Transverse colon (tissue), 4 donors: ENCODE data around the gene MED10. TPM values are rescaled to one million over a fixed set of nuclear protein-coding genes. Genes with fewer than 3 reads are reported as not detected.

Experiments used
- DNase-seq: peaks from one replicate; pipeline ENCODE4 v3.0.0-alpha.2; 2019
- H3K27ac ChIP-seq, 4 donors: fragments of 200-600 bp; sonication (generic); 2 replicates each; pipeline ENCODE4 v1.5.1; 2016 to 2018; ENCODE audit warnings: inconsistent platforms in 4 of 4
- H3K27me3 ChIP-seq: fragments of 200-600 bp; sonication (generic); 2 replicates; pipeline ENCODE4 v1.5.1; 2017; ENCODE audit warnings: inconsistent platforms
- H3K36me3 ChIP-seq, 4 donors: fragments of 200-600 bp; sonication (generic); 2 replicates each; pipeline ENCODE4 v1.5.1; 2017 to 2019; ENCODE audit warnings: inconsistent platforms in 4 of 4
- H3K4me1 ChIP-seq, 4 donors: fragments of 200-600 bp; sonication (generic); 2 replicates each; pipeline ENCODE4 v1.5.1; 2017 to 2020; ENCODE audit warnings: inconsistent platforms in 4 of 4
- H3K4me3 ChIP-seq, 4 donors: fragments of 200-600 bp; sonication (generic); 1 replicate in 1 of 4; 2 replicates in 3 of 4; pipeline versions ENCODE4 v1.5.1 to v1.6.1; 2017 to 2019; ENCODE audit warnings: inconsistent platforms in 4 of 4
- H3K9me3 ChIP-seq, 2 donors: fragments of 200-600 bp; sonication (generic); 2 replicates each; pipeline ENCODE4 v1.5.1; 2017 to 2019; ENCODE audit warnings: inconsistent platforms in 2 of 2
- CTCF ChIP-seq, 5 experiments: fragments of 200-600 bp in 3 of 5; fragments of 450-650 bp in 2 of 5; sonication (generic) in 3 of 5; IDR thresholded peaks; 1 replicate in 2 of 5; 2 replicates in 3 of 5; pipeline ENCODE4 v1.5.1; 2016 to 2017; ENCODE audit warnings: antibody characterized with exemption in 5 of 5, inconsistent platforms in 3 of 5, mild to moderate bottlenecking in 2 of 5, moderate library complexity in 1 of 5
- EP300 ChIP-seq: sonication (generic); formaldehyde crosslinking; IDR thresholded peaks from one replicate; pipeline ENCODE4 v1.6.1; 2017; ENCODE audit warnings: antibody characterized with exemption, low read depth
- POLR2A ChIP-seq: fragments of 450-650 bp; IDR thresholded peaks from one replicate; pipeline ENCODE4 v1.6.1; 2016; ENCODE audit warnings: antibody characterized with exemption, mild to moderate bottlenecking, moderate library complexity
- POLR2AphosphoS5 ChIP-seq, 3 donors: sonication (generic); formaldehyde crosslinking; IDR thresholded peaks; one replicate each; pipeline ENCODE4 v1.6.1; 2016; ENCODE audit warnings: antibody characterized with exemption in 3 of 3
- WGBS, 2 donors: methylation state at CpG; one replicate each; pipeline ENCODE4 v1.1.5; 2018; ENCODE audit warnings: low coverage in 1 of 2; 5-methylcytosine and 5-hydroxymethylcytosine counted together
- in situ Hi-C, 4 donors: fragments of 200-750 bp; cut with MboI; loops; one replicate each; pipeline versions ENCODE4 v1.15.0 to v1.15.1; 2017; ENCODE audit warnings: low sequenced_read_pairs in 3 of 4, low pct_ligation_motif_present in 1 of 4, low pct_unique_long_range_greater_than_20kb in 1 of 4
- intact Hi-C: fragments of 100-400 bp; cut with DNase I; formaldehyde crosslinking; loops from one replicate; pipeline ENCODE4 v1.15.1; 2023; ENCODE audit warnings: low total_unique reads
- total RNA-seq, 4 donors: library from RNA; depleted of rRNA; stranded (reverse); fragments of >200 nt; gene quantifications; one replicate each; pipeline ENCODE4 v1.1.0, GENCODE V29; 2016

The MED10 gene
- total RNA-seq, 4 donors from 2014 or later = 9.4 to 25.1 (median 19.6) TPM

DNA sequence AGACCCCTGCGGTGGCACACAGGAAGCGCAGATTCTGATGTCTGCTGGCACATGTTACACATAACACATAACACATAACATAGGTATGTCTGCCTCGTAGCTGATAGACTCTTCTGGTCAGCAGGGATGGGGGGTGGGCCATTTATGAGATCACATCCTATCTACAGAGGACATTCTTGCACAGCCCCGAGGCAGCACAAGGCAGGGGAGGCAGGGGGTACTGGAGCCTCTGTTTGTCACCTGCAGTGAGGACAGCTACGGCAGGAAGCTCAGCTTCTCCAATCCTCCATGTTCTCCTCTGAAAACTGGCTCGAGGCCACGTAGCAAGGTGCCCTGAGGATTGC lies 16.7 kb upstream of the MED10 start:
- Histone ChIP-seq H3K9me3 (no peaks in the 10 kb centered on the region), H3K27me3 (no peaks in the 10 kb centered on the region), H3K27ac (no peak overlapping the region), H3K36me3 (no peaks in the 10 kb centered on the region), H3K4me1 (no peaks in the 10 kb centered on the region), H3K4me3 (no peak overlapping the region)
- TF ChIP-seq CTCF (IDR thresholded peaks at IDR 0.05) (no peak), EP300 (no peak), POLR2A (no peak), POLR2AphosphoS5 (IDR thresholded peaks at IDR 0.05) (no peak)
- DNase-seq = no peak
- WGBS, 2 donors = 87% methylated on average over 7 of the region's 7 CpGs; no CpG with 5 or more reads in 1 of the 2 donors
- intact Hi-C loops = no loop called here
- in situ Hi-C loops = no loop called here

DNA sequence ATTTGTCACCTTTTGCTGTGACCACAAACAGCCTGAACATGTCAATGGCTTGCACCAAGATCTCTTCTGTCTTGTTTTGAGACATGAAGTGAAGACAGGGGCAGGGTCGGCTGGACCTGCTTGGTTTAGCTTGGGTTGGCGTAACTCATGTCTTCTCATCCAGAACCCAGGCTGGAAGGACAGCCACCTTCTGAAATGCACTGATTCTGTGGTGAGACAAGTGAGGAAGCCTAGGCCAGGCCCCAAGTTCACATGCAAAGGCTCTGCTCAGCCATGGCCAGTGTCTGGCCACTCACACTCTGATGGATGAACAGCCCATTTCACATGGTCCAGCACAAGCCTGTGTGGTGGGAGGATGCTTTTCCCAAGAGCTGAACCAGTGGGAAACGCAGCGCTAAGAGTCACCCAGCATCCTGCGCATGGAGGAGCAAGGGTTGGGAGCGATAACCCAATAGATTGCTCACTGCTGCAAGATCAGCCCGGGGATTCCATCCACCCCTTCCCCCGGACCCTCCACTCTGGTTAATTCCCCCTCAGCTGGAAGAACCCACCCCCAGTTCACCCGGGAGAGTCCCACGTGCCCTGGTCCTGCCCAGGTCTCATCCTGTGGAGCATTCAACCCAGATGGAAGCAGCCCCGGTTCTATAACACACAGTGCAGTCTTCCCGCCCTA lies 16.2 kb upstream of the MED10 start:
- in situ Hi-C loops = no loop called here
- H3K27me3 ChIP-seq = no peaks in the 10 kb centered on the region
- 68 to 85% methylated on average over 4 to 12 of the region's 12 CpGs for WGBS, 2 donors
- H3K4me3 ChIP-seq = no peak overlapping the region
- no peaks in the 10 kb centered on the region for H3K36me3 ChIP-seq
- DNase-seq = no peak
- H3K4me1 ChIP-seq = no peaks in the 10 kb centered on the region
- no peak overlapping the region for H3K27ac ChIP-seq
- intact Hi-C loops = no loop called here
- TF ChIP-seq EP300 (no peak), CTCF (IDR thresholded peaks at IDR 0.05) (no peak), POLR2A (no peak), POLR2AphosphoS5 (IDR thresholded peaks at IDR 0.05) (no peak)
- no peaks in the 10 kb centered on the region for H3K9me3 ChIP-seq

DNA sequence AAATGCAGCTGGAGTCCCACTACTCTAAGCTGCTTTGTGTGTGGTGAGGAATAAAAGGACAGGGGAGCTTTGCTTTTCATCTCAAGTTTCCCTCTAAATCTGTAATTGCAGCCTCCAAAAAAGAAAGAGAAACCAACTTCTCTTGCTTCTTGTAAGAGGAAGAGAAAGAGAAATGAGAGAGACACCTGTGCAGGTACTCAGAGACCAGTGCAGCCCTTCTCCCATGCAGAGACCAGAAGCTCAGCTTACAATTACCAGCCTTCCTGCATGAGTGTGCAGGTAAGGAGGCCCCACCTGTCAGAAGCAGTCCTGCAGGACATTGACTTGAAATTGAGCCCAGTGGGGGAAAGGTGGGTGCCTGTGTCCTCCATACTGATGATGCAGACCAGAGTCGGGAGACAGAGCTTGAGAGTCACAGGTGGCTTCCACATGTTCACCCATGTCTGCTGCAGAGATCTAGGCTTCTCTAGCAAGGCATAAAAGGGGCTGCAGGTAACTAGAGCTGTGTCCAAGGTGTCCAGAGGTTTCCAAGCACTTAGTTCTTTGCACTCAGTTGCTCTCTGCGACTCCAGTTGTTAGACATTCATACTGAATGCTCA lies 15.3 kb upstream of the MED10 start:
- intact Hi-C loops = no loop called here
- Histone ChIP-seq H3K4me3 (no peak overlapping the region), H3K27me3 (no peaks in the 10 kb centered on the region), H3K4me1 (no peaks in the 10 kb centered on the region), H3K36me3 (no peaks in the 10 kb centered on the region), H3K9me3 (no peaks in the 10 kb centered on the region), H3K27ac (no peak overlapping the region)
- in situ Hi-C loops = no loop called here
- DNase-seq = no peak
- WGBS, 2 donors = 65% methylated on average over 2 of the region's 2 CpGs; no CpG with 5 or more reads in 1 of the 2 donors
- TF ChIP-seq POLR2A (no peak), EP300 (no peak), CTCF (IDR thresholded peaks at IDR 0.05) (no peak), POLR2AphosphoS5 (IDR thresholded peaks at IDR 0.05) (no peak)

GRCh38 chr5:6392561-6392960 lies 14.2 kb upstream of the MED10 start:
- H3K4me1 ChIP-seq = no peaks in the 10 kb centered on the region
- H3K9me3 ChIP-seq = no peaks in the 10 kb centered on the region
- no peak for DNase-seq
- H3K27me3 ChIP-seq = no peaks in the 10 kb centered on the region
- TF ChIP-seq POLR2A (no peak), CTCF (IDR thresholded peaks at IDR 0.05) (no peak), POLR2AphosphoS5 (IDR thresholded peaks at IDR 0.05) (no peak), EP300 (no peak)
- no peaks in the 10 kb centered on the region for H3K36me3 ChIP-seq
- intact Hi-C loops = no loop called here
- H3K27ac ChIP-seq = no peak overlapping the region
- no peak overlapping the region for H3K4me3 ChIP-seq
- in situ Hi-C loops = no loop called here
- WGBS, 2 donors = 36 to 44% methylated on average over 2 of the region's 2 CpGs
